ENCODE measurements around the gene C4A. TPM values are rescaled to one million over a fixed set of nuclear protein-coding genes. Genes with fewer than 3 reads are reported as not detected.
A peak's percentile ranks its signal among the peaks of the same experiment; 100 is the strongest.

The C4A gene
- total RNA-seq, 5 donors from 2014 or later (not counting 1 experiment from before 2014, with no cell fraction given): 3.5 to 11.6 (median 6.1) TPM

DNA sequence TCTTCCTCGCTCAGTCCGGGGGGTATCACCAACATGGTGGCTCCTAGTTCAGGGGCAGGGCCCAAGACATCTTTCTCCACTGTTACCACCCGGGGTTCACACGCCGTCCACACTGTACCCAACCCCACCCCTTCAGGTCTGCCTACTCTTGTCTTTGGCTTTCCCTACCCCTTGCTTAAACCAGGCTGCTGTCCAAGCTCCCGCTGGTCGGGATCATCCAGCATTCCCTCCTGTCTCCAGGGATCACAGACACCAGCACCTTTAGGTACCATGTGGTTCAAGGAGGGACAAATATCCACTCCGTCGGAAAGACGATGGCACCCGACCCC, 23.5 kb upstream of the C4A start:
- no peaks in the 10 kb centered on the region for H3K27me3 ChIP-seq (replicated peaks in 1 of 2; ENCODE audit: control insufficient read depth in 2 of 2, extremely low read depth in 1 of 2, insufficient read depth in 2 of 2, low read length in 1 of 2)
- DNase-seq (no peak), ATAC-seq (replicated peaks in 1 of 4) (peak in 1 of 4 experiments; percentile 0)
- peak overlapping the region; percentile 94 to 97 for H3K27ac Mint-ChIP-seq
- WGBS (ENCODE audit: insufficient coverage): 20% methylated on average over 7 of the region's 11 CpGs
- H3K4me3 Mint-ChIP-seq: peak overlapping the region; percentile 93 to 98 (median 94)
- peaks cover 16 to 67% of the 10 kb centered on the region in 2 donors for H3K36me3 ChIP-seq (ENCODE audit: control insufficient read depth in 2 of 2, extremely low read depth in 1 of 2, insufficient read depth in 1 of 2, low read length in 1 of 2)
- H3K4me1 ChIP-seq (ENCODE audit: control insufficient read depth in 1 of 2, extremely low read depth in 1 of 2, insufficient read depth in 2 of 2, low read length in 2 of 2): peaks cover 10 to 24% of the 10 kb centered on the region in 2 experiments
- peaks cover 41 to 49% (median 45%) of the 10 kb centered on the region in 3 donors for H3K4me1 Mint-ChIP-seq
- peaks cover 54% of the 10 kb centered on the region for H3K36me3 Mint-ChIP-seq
- H3K27ac ChIP-seq (ENCODE audit: low read length): peak overlapping the region; percentile 90
- ChIA-PET CTCF (interaction anchor here (0.6 to 1.2 kb wide), 3 partner anchors 14 to 1014 kb away, joined by 3 read pairs; a partner anchor contains a TSS), POLR2A (interaction anchor here (0.5 to 3.2 kb wide), 5 partner anchors 13 to 1363 kb away, joined by 3 to 23 read pairs (median 3); partner anchors contain the start of genes DXO (in 1 of the 2), MICB (in 1 of the 2) and NEU1 (in 1 of the 2))
- peak overlapping the region; percentile 71 to 94 for H3K4me3 ChIP-seq (ENCODE audit: control insufficient read depth in 1 of 2, extremely low read depth in 1 of 2, low read length in 1 of 2)
- no peaks in the 10 kb centered on the region for H3K9me3 Mint-ChIP-seq
- H3K27me3 Mint-ChIP-seq: no peaks in the 10 kb centered on the region
- H3K9me3 ChIP-seq: no peaks in the 10 kb centered on the region

DNA sequence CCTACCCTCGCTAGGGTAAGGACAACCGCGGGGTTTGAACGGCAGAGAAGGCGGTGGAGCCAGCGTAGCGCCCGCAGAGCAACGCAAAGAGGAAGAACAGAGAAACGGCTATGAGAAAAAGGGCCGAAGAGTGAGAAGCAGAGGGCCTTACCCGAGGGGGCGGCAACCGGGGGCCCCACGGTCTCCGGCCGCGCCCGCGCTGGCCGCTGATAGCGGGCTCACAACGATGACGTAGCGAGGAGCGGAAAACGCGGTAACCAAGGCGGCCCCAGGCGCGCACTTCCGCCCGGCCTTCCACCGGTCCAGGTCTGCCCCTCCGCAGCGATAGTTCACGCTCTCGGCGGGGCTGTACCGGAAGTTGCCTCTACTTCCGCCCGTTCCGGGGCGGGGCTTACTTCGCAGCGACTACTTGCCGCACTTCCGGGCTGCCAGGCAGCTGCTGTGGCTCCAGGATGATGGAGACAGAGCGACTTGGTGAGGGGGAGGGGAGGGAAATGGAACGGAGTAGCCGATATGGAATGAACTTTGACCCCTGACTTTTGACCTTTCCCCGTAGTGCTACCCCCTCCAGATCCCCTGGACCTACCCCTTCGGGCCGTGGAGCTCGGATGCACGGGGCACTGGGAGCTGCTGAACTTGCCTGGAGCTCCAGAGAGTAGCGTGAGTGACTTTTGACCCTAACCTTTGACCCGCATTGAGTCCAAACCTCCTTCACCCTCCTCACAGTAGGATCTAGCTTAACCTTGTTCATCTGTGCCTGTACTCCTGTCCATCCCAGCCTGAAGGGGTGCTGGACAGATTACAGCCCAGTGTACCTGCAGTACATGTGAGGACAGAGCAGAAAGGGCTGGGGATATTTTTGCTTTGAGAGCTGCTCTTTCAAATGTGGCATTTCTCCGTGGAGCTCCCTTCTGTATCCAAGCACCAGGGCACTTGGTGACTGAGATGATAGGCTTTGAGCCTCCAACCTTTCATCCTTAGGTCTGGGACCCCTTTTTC, 22.8 kb upstream of the C4A start, which contains the start of the genes NELFE and SKIC2:
Gene NELFE, minus strand, starts transcription at position 231 of the 999 bp plus-strand sequence. CDS start 525 bp downstream, outside the sequence.
Gene SKIC2, plus strand, starts transcription at position 435 of the 999 bp plus-strand sequence. Its CDS starts 18 bp downstream, at position 453.
- ChIA-PET POLR2A (interaction anchor here (0.5 to 3.2 kb wide), 7 partner anchors 11 to 1362 kb away, joined by 3 to 23 read pairs (median 5); partner anchors contain the start of gene DXO (in 2 of the 2)), CTCF (interaction anchor here (0.5 to 1.2 kb wide), 6 partner anchors 10 to 261 kb away, joined by 3 to 5 read pairs (median 3); partner anchors contain the start of gene DXO (in 1 of the 2))
- under 1% methylated on average over 56 of the region's 59 CpGs for WGBS (ENCODE audit: insufficient coverage)
- Histone ChIP-seq H3K9me3 (no peaks in the 10 kb centered on the region), H3K4me3 (ENCODE audit: control insufficient read depth in 1 of 2, extremely low read depth in 1 of 2, low read length in 1 of 2) (peak within 1 kb of the TSS; percentile 71 to 94), H3K27me3 (replicated peaks in 1 of 2; ENCODE audit: control insufficient read depth in 2 of 2, extremely low read depth in 1 of 2, insufficient read depth in 2 of 2, low read length in 1 of 2) (no peaks in the 10 kb centered on the region), H3K36me3 (ENCODE audit: control insufficient read depth in 2 of 2, extremely low read depth in 1 of 2, insufficient read depth in 1 of 2, low read length in 1 of 2) (peaks cover 15 to 67% of the 10 kb centered on the region in 2 donors), H3K27ac (ENCODE audit: low read length) (peak within 1 kb of the TSS; percentile 90), H3K4me1 (ENCODE audit: control insufficient read depth in 1 of 2, extremely low read depth in 1 of 2, insufficient read depth in 2 of 2, low read length in 2 of 2) (peaks cover 10 to 24% of the 10 kb centered on the region in 2 experiments)
- H3K27ac Mint-ChIP-seq: peak within 1 kb of the TSS; percentile 94 to 97
- no peaks in the 10 kb centered on the region for H3K27me3 Mint-ChIP-seq
- ATAC-seq (replicated peaks in 1 of 4) (peak; percentile 98 to 99 (median 99)), DNase-seq (peak; percentile 96 to 99 (median 98))
- no peaks in the 10 kb centered on the region for H3K9me3 Mint-ChIP-seq
- peaks cover 52% of the 10 kb centered on the region for H3K36me3 Mint-ChIP-seq
- H3K4me1 Mint-ChIP-seq: peaks cover 41 to 49% (median 45%) of the 10 kb centered on the region in 3 donors
- peak within 1 kb of the TSS; percentile 93 to 98 (median 94) for H3K4me3 Mint-ChIP-seq

DNA sequence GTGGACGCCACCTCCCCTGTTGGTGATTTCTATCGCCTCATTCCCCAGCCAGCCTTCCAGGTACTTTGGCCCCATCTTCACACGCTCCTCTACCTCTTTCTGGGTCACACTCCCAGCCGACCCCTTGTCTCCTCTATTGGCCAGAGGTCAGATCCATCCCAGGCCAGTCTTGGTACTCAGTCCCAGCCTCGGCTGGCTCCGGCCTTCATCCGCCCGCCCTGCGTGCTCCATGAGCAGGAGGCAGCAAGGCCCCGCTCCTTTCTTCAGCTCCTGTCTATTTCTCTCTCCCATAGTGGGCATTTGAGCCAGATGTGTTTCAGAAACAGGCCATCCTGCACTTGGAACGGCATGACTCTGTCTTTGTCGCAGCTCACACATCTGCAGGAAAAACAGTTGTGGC, 20.2 kb upstream of the C4A start:
- H3K27me3 ChIP-seq (replicated peaks in 1 of 2; ENCODE audit: control insufficient read depth in 2 of 2, extremely low read depth in 1 of 2, insufficient read depth in 2 of 2, low read length in 1 of 2): no peaks in the 10 kb centered on the region
- ATAC-seq (replicated peaks in 1 of 4): no peak
- ChIA-PET POLR2A (interaction anchor here in 1 of 2 donors (0.7 kb wide), 1 partner anchor 13 kb away, joined by 6 read pairs; no protein-coding TSS in a partner anchor), CTCF (interaction anchor here in 1 of 2 donors (0.6 kb wide), 1 partner anchor 163 kb away, joined by 4 read pairs; no protein-coding TSS in a partner anchor)
- H3K27ac ChIP-seq (ENCODE audit: low read length): no peak overlapping the region
- H3K36me3 ChIP-seq (ENCODE audit: control insufficient read depth in 2 of 2, extremely low read depth in 1 of 2, insufficient read depth in 1 of 2, low read length in 1 of 2): peaks cover 17 to 71% of the 10 kb centered on the region in 2 donors
- DNase-seq: no peak
- peaks cover 41 to 49% (median 45%) of the 10 kb centered on the region in 3 donors for H3K4me1 Mint-ChIP-seq
- H3K27me3 Mint-ChIP-seq: no peaks in the 10 kb centered on the region
- H3K4me1 ChIP-seq (ENCODE audit: control insufficient read depth in 1 of 2, extremely low read depth in 1 of 2, insufficient read depth in 2 of 2, low read length in 2 of 2): peaks cover 10 to 24% of the 10 kb centered on the region in 2 experiments
- H3K36me3 Mint-ChIP-seq: peaks cover 54% of the 10 kb centered on the region
- H3K9me3 ChIP-seq: no peaks in the 10 kb centered on the region
- no peaks in the 10 kb centered on the region for H3K9me3 Mint-ChIP-seq
- no peak overlapping the region for H3K27ac Mint-ChIP-seq
- H3K4me3 Mint-ChIP-seq: peak overlapping the region in 1 of 3 donors; percentile 2
- H3K4me3 ChIP-seq (ENCODE audit: control insufficient read depth in 1 of 2, extremely low read depth in 1 of 2, low read length in 1 of 2): no peak overlapping the region
- 99% methylated on average over 10 of the region's 12 CpGs for WGBS (ENCODE audit: insufficient coverage)

DNA sequence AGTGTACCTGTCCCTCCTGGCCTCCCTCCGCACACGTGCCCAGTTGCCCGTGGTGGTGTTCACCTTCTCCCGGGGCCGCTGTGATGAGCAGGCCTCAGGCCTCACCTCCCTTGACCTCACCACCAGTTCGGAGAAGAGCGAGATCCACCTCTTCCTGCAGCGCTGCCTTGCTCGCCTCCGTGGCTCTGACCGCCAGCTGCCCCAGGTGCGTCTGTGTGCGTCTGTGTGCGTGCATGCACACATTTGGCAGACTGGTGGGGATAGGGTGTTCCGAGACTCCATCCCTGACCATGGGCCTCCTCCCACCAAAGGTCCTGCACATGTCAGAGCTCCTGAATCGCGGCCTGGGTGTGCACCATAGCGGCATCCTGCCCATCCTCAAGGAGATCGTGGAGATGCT, 17.9 kb upstream of the C4A start:
- no peak for DNase-seq
- no peak overlapping the region for H3K4me3 ChIP-seq (ENCODE audit: control insufficient read depth in 1 of 2, extremely low read depth in 1 of 2, low read length in 1 of 2)
- peaks cover 38 to 92% of the 10 kb centered on the region in 2 donors for H3K36me3 ChIP-seq (ENCODE audit: control insufficient read depth in 2 of 2, extremely low read depth in 1 of 2, insufficient read depth in 1 of 2, low read length in 1 of 2)
- no peak overlapping the region for H3K27ac ChIP-seq (ENCODE audit: low read length)
- H3K27me3 ChIP-seq (replicated peaks in 1 of 2; ENCODE audit: control insufficient read depth in 2 of 2, extremely low read depth in 1 of 2, insufficient read depth in 2 of 2, low read length in 1 of 2): no peaks in the 10 kb centered on the region
- no peak overlapping the region for H3K4me3 Mint-ChIP-seq
- ATAC-seq (replicated peaks in 1 of 4): no peak
- H3K27me3 Mint-ChIP-seq: no peaks in the 10 kb centered on the region
- H3K9me3 Mint-ChIP-seq: no peaks in the 10 kb centered on the region
- peaks cover 26 to 37% (median 30%) of the 10 kb centered on the region in 3 donors for H3K4me1 Mint-ChIP-seq
- H3K27ac Mint-ChIP-seq: no peak overlapping the region
- peaks cover 5 to 16% of the 10 kb centered on the region in 2 experiments for H3K4me1 ChIP-seq (ENCODE audit: control insufficient read depth in 1 of 2, extremely low read depth in 1 of 2, insufficient read depth in 2 of 2, low read length in 2 of 2)
- WGBS (ENCODE audit: insufficient coverage): 98% methylated on average over 11 of the region's 19 CpGs
- CTCF ChIA-PET: interaction anchor here in 1 of 2 donors (1.2 kb wide), 1 partner anchor 12 kb away, joined by 3 read pairs; no protein-coding TSS in a partner anchor
- H3K9me3 ChIP-seq: no peaks in the 10 kb centered on the region
- peaks cover 67% of the 10 kb centered on the region for H3K36me3 Mint-ChIP-seq
- POLR2A ChIA-PET: interaction anchor here in 1 of 2 donors (0.6 kb wide), 1 partner anchor 165 kb away, joined by 3 read pairs; no protein-coding TSS in a partner anchor

DNA sequence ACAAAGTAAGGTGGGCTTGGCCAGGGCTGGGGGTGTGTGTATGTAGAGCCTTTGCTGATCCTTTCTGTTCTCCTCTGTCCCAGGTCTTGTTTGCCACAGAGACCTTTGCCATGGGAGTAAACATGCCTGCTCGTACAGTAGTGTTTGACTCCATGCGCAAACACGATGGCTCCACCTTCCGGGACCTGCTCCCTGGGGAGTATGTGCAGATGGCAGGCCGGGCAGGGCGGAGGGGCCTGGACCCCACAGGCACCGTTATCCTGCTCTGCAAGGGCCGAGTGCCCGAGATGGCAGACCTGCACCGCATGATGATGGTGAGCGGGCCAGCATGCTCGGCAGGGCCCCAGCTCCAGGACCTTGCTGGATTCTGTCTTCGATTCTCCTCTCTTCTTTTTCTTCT, 16.2 kb upstream of the C4A start:
- Mint-ChIP-seq H3K27ac (no peak overlapping the region), H3K27me3 (no peaks in the 10 kb centered on the region), H3K4me1 (peaks cover 23 to 34% (median 25%) of the 10 kb centered on the region in 3 donors), H3K36me3 (peaks cover 66% of the 10 kb centered on the region), H3K9me3 (no peaks in the 10 kb centered on the region), H3K4me3 (no peak overlapping the region)
- ChIA-PET POLR2A (interaction anchor here (0.5 to 0.6 kb wide), 3 partner anchors 11 to 307 kb away, joined by 3 to 4 read pairs (median 4); no protein-coding TSS in a partner anchor), CTCF (interaction anchor here in 1 of 2 donors (1.6 kb wide), 1 partner anchor 15 kb away, joined by 3 read pairs; no protein-coding TSS in a partner anchor)
- Histone ChIP-seq H3K36me3 (ENCODE audit: control insufficient read depth in 2 of 2, extremely low read depth in 1 of 2, insufficient read depth in 1 of 2, low read length in 1 of 2) (peaks cover 42 to 91% of the 10 kb centered on the region in 2 donors), H3K4me3 (ENCODE audit: control insufficient read depth in 1 of 2, extremely low read depth in 1 of 2, low read length in 1 of 2) (no peak overlapping the region), H3K4me1 (ENCODE audit: control insufficient read depth in 1 of 2, extremely low read depth in 1 of 2, insufficient read depth in 2 of 2, low read length in 2 of 2) (peaks cover 0 to 6% of the 10 kb centered on the region in 2 experiments), H3K9me3 (no peaks in the 10 kb centered on the region), H3K27ac (ENCODE audit: low read length) (no peak overlapping the region), H3K27me3 (replicated peaks in 1 of 2; ENCODE audit: control insufficient read depth in 2 of 2, extremely low read depth in 1 of 2, insufficient read depth in 2 of 2, low read length in 1 of 2) (no peaks in the 10 kb centered on the region)
- ATAC-seq (replicated peaks in 1 of 4): no peak
- DNase-seq: no peak
- WGBS (ENCODE audit: insufficient coverage): 96% methylated on average over 12 of the region's 13 CpGs

Data from T-cell (primary cell).